Neural progenitor cell (in vitro differentiated cells): ENCODE data around the gene PKNOX1.

Source experiments
- EZH2phosphoT487 ChIP-seq: fragments of 200-600 bp; sonication (generic); IDR thresholded peaks from 2 replicates; pipeline ENCODE4 v1.6.1; 2017; ENCODE audit warnings: antibody characterized with exemption
- TF ChIP-seq, protein P1 (sequence below): fragments of 200-600 bp; sonication (generic); IDR thresholded peaks from 2 replicates; pipeline ENCODE4 v1.5.1; 2017; ENCODE audit warnings: antibody characterized with exemption, mild to moderate bottlenecking

DNA sequence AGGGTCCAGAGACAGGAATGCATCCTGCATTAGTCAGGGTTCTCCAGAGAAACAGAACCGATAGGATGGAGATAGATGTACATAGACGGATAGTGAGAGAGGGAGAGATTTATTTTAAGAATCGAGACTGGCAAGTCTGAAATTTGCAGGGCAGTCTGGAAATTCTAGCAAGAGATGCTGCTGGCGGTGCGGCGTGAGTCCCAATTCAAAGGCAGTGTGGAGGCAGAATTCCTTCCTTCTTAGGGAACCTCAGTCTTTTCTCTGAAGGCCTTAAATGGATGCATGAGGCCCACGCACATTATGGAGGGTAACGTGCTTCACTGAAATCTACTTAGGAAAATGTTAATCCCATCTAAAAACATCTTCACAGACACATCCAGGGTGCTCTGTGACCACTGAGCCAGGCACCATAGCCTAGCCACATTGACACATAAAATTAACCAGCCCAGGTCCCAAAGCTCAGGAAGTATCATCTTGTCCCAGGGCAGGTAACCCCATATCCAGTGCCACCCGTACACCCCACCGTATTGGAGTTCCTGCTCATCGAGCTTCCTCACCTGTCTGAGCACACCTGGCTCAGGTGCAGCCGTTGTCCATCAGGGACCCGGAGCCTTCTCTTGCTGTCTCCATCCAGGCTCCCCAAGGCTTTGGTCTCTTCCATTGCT, 9.7 kb upstream of the PKNOX1 start:
- no peak for TF ChIP-seq EZH2phosphoT487
- TF ChIP-seq, protein P1, sequence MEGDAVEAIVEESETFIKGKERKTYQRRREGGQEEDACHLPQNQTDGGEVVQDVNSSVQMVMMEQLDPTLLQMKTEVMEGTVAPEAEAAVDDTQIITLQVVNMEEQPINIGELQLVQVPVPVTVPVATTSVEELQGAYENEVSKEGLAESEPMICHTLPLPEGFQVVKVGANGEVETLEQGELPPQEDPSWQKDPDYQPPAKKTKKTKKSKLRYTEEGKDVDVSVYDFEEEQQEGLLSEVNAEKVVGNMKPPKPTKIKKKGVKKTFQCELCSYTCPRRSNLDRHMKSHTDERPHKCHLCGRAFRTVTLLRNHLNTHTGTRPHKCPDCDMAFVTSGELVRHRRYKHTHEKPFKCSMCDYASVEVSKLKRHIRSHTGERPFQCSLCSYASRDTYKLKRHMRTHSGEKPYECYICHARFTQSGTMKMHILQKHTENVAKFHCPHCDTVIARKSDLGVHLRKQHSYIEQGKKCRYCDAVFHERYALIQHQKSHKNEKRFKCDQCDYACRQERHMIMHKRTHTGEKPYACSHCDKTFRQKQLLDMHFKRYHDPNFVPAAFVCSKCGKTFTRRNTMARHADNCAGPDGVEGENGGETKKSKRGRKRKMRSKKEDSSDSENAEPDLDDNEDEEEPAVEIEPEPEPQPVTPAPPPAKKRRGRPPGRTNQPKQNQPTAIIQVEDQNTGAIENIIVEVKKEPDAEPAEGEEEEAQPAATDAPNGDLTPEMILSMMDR = no peak
